ENCODE measurements around the gene PRAMEF2. TPM values are rescaled to one million over a fixed set of nuclear protein-coding genes. Genes with fewer than 3 reads are reported as not detected.
"Not testable (repeated sequence)": the region's sequence is repeated elsewhere in the genome, so short reads cannot be mapped to it uniquely, and the experiment has no call there.

Gene PRAMEF2, protein sequence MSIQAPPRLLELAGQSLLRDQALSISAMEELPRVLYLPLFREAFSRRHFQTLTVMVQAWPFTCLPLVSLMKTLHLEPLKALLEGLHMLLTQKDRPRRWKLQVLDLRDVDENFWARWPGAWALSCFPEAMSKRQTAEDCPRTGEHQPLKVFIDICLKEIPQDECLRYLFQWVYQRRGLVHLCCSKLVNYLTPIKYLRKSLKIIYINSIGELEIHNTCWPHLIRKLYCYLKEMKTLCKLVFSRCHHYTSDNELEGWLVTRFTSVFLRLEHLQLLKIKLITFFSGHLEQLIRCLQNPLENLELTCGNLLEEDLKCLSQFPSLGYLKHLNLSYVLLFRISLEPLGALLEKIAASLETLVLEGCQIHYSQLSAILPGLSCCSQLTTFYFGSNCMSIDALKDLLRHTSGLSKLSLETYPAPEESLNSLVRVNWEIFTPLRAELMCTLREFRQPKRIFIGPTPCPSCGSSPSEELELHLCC
- total RNA-seq: not detected

DNA sequence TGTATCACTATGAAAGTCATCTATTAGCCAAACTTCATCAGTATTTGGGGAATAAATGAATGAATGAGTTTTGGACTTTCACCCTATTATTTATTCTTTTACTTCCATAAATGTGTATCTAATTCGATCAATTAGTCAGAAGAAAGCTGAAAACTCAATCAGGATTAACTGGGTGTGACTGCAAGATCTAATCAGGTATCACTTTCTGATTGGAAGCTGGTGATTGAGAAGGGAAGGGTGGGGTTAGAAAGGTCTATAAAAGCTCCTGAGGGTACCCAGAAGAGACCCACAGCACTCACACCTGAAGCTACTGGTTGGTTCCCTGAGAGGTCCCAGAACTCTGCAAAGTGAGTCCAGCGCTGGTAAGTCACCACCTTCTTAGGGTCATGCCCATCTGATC is at the start of gene PRAMEF2:
PRAMEF2 (plus strand) TSS at position 301 of the 400 bp plus-strand sequence. CDS start 1,924 bp downstream, outside the sequence.
- H3K27me3 ChIP-seq; H3K27ac ChIP-seq; H3K36me3 ChIP-seq; H3K9me3 ChIP-seq; DNase-seq; H3K4me3 ChIP-seq (replicated peaks in 1 of 3); intact Hi-C loops (cut with DNase I); H3K4me1 ChIP-seq: not testable (repeated sequence)
- 73 to 86% methylated on average over 1 to 2 of the region's 2 CpGs for WGBS, 2 donors

DNA sequence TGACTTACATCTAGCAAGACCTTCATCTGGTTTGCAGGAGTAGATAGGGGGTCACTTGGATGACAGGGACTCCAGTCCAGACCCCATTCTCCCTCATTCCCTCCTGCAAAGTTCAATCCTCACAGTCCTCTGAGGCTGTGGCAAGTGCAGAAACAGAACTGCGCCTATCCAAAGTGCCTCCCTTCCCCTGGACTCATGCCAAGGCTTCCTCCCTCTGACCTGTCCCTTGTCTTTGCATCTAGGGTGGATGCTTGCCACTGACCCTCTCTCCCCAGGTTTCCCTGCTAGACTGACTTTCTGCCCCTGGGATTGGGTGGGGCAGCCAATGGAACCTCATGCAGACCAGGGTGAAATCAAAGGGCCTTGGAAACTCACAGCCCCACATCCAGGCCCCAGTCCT is 47.0 kb upstream of the PRAMEF2 start:
- TF ChIP-seq, protein P1, sequence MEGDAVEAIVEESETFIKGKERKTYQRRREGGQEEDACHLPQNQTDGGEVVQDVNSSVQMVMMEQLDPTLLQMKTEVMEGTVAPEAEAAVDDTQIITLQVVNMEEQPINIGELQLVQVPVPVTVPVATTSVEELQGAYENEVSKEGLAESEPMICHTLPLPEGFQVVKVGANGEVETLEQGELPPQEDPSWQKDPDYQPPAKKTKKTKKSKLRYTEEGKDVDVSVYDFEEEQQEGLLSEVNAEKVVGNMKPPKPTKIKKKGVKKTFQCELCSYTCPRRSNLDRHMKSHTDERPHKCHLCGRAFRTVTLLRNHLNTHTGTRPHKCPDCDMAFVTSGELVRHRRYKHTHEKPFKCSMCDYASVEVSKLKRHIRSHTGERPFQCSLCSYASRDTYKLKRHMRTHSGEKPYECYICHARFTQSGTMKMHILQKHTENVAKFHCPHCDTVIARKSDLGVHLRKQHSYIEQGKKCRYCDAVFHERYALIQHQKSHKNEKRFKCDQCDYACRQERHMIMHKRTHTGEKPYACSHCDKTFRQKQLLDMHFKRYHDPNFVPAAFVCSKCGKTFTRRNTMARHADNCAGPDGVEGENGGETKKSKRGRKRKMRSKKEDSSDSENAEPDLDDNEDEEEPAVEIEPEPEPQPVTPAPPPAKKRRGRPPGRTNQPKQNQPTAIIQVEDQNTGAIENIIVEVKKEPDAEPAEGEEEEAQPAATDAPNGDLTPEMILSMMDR (IDR thresholded peaks at IDR 0.05): no peak
- no peak for TF ChIP-seq POLR2A (IDR thresholded peaks at IDR 0.05)
- intact Hi-C loops (cut with DNase I): no loop called here

DNA sequence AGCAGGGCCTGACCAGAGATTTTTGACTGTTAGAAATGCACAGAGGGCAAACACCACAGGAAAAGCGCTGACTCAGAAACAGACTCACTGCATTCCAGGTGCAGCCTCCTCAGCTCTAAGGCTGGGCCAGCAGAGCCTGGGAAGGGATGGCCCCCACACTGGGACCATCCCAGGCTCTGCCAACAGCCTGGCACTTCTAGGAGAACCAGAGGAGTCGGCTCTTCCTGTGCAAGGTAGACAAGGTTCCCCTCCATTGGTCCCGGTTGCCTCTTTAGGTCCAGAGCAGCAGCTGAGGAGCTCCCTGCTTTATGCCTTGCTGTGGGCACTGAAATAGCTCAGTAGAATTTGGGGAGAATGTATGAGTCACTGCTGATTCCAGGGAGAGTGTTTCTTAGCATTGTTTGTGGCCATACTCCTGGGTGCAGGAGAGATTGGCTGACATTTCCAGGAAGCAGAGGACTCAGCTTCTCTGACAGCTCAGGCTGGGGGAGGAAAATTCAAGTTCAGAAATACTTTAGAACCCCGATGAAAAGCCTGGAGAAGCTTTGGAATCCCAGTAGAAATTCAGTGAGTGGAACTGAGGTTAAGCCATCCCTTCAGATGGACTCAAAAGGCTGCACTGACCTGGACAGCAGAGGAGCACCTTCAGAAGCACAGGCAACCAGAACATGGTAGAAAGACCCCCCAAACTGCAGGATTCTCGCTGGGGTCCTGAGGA is 46.0 kb upstream of the PRAMEF2 start:
- TF ChIP-seq POLR2A (IDR thresholded peaks at IDR 0.05): no peak
- TF ChIP-seq, protein P1 (IDR thresholded peaks at IDR 0.05): no peak
- 29 to 52% methylated on average over 4 to 5 of the region's 5 CpGs for WGBS, 2 donors

More for the DNA sequence above, 47.0 kb upstream of the PRAMEF2 start:
- WGBS, 2 donors: 100% methylated on average over 1 of the region's 1 CpG; no CpG with 5 or more reads in 1 of the 2 donors
- Histone ChIP-seq H3K4me1 (peaks cover 13 to 43% of the 10 kb centered on the region in 2 donors), H3K4me3 (replicated peaks in 1 of 3) (no peak overlapping the region), H3K36me3 (no peaks in the 10 kb centered on the region), H3K27me3 (no peaks in the 10 kb centered on the region), H3K27ac (peak overlapping the region in 1 of 3 donors; percentile 52), H3K9me3 (no peaks in the 10 kb centered on the region)
- no peak for DNase-seq

DNA sequence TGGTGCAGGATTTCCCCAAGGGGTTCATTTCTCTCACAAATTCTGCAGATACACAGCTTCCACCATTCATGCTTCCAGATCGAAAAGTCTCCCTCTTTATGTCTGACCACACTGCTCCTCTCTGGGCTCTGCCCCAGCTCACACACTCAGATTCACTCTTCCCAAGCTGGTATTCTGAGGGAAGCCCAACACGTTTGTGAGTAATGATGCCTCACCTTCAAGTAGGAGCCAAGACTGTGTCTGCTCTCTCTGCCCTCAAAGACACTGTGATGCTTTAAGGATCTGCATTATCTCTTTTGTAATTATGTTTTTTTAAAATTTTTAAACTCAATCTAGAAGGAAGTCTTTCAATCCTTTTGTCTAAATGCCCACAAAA is 45.5 kb upstream of the PRAMEF2 start:
- Histone ChIP-seq H3K4me3 (replicated peaks in 1 of 3) (no peak overlapping the region), H3K4me1 (peaks cover 13 to 43% of the 10 kb centered on the region in 2 donors), H3K36me3 (no peaks in the 10 kb centered on the region), H3K27me3 (no peaks in the 10 kb centered on the region), H3K9me3 (no peaks in the 10 kb centered on the region), H3K27ac (peak overlapping the region in 1 of 3 donors; percentile 52)
- DNase-seq: no peak
- intact Hi-C loops (cut with DNase I): no loop called here
- TF ChIP-seq, protein P1 (IDR thresholded peaks at IDR 0.05): no peak
- no peak for TF ChIP-seq POLR2A (IDR thresholded peaks at IDR 0.05)
- WGBS, 2 donors: 58 to 70% methylated on average over 2 of the region's 2 CpGs

More for the DNA sequence above, 46.0 kb upstream of the PRAMEF2 start:
- Histone ChIP-seq H3K4me3 (replicated peaks in 1 of 3) (no peak overlapping the region), H3K36me3 (no peaks in the 10 kb centered on the region), H3K27me3 (no peaks in the 10 kb centered on the region), H3K4me1 (peaks cover 13 to 43% of the 10 kb centered on the region in 2 donors), H3K9me3 (no peaks in the 10 kb centered on the region), H3K27ac (peak overlapping the region; percentile 24 to 52 (median 38))
- intact Hi-C loops (cut with DNase I): no loop called here
- peak; percentile 45 to 54 for DNase-seq

DNA sequence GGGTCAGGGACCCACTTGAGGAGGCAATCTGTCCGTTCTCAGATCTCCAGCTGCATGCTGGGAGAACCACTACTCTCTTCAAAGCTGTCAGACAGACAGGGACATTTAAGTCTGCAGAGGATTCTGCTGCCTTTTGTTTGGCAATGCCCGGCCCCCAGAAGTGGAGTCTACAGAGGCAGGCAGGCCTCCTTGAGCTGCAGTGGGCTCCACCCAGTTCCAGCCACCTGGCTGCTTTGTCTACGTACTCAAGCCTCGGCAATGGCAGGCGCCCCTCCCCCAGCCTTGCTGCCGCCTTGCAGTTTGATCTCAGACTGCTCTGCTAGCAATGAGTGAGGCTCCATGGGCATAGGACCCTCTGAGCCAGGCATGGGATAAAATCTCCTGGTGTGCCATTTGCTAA is 37.8 kb upstream of the PRAMEF2 start:
- H3K9me3 ChIP-seq; DNase-seq; H3K27me3 ChIP-seq; H3K4me1 ChIP-seq; intact Hi-C loops (cut with DNase I); H3K27ac ChIP-seq; H3K4me3 ChIP-seq (replicated peaks in 1 of 3); H3K36me3 ChIP-seq: not testable (repeated sequence)
- 65 to 83% methylated on average over 2 to 6 of the region's 6 CpGs for WGBS, 2 donors

DNA sequence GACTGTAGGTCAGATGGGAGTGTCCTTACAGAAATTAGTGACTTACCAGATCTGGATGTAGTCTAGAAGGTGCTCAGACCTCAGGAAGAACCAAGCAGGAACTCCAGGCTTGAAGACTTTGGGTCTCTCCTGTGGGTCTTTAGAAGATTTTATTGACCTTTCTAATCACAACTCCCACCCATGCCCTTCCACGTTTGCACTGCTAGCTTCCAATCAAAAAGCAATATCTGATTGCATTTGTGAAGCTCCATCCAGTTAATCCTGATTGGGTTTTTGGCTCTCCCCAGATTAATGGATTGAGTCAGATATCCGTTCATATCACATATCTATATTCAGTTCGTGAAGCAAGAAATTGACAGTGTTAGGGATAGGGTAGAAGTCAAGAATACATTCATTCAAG is 25.6 kb upstream of the PRAMEF2 start, which contains the start of gene PRAMEF11:
PRAMEF11 (minus strand) TSS at position 101 of the 400 bp plus-strand sequence. CDS start 2,621 bp downstream, outside the sequence.
- H3K36me3 ChIP-seq; H3K27me3 ChIP-seq; DNase-seq; H3K4me3 ChIP-seq (replicated peaks in 1 of 3); H3K9me3 ChIP-seq; H3K27ac ChIP-seq; intact Hi-C loops (cut with DNase I); H3K4me1 ChIP-seq: not testable (repeated sequence)
- 72 to 73% methylated on average over 3 of the region's 3 CpGs for WGBS, 2 donors

DNA sequence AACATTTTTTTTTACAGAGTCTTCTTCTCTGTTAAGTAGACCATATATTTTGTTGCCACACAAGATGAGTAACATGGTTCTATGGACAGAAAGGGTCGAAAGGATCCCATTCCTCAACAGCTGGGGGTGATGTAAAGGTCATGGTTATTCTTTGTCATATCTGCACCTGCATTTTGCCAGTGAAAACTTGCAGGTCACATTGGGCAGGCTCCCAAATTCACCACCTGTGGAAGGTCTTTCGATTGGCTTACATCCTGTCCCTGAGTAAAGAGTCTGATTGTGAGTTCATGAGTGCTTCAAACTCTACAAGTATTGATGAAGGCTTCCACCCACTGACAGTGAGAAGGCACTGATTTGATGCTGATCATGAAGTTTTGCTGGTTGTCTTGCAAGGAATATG is 23.6 kb upstream of the PRAMEF2 start:
- intact Hi-C loops (cut with DNase I); DNase-seq; H3K27me3 ChIP-seq; H3K9me3 ChIP-seq; H3K4me3 ChIP-seq (replicated peaks in 1 of 3); H3K36me3 ChIP-seq; H3K27ac ChIP-seq; H3K4me1 ChIP-seq: not testable (repeated sequence)
- WGBS, 2 donors: 60 to 66% methylated on average over 2 of the region's 2 CpGs

DNA sequence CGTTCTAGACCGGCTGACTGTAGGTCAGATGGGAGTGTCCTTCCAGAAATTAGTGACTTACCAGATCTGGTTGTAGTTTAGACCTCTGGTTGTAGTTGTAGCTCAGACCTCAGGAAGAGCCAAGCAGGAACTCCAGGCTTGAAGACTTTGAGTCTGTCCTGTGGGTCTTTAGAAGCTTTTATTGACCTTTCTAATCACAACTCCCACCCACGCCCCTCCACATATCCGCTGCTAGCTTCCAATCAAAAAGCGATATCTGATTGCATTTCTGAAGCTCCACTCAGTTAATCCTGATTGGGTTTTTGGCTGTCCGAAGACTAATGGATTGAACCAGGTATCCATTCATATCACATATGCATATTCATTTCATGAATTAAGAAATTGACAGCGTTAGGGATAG is 8.3 kb upstream of the PRAMEF2 start, which contains the start of gene HNRNPCL1:
HNRNPCL1 (minus strand) TSS at position 101 of the 400 bp plus-strand sequence. CDS start 431 bp downstream, outside the sequence.
- H3K9me3 ChIP-seq; H3K36me3 ChIP-seq; DNase-seq; H3K4me3 ChIP-seq (replicated peaks in 1 of 3); H3K27ac ChIP-seq; intact Hi-C loops (cut with DNase I); H3K4me1 ChIP-seq; H3K27me3 ChIP-seq: not testable (repeated sequence)
- WGBS, 2 donors: 91 to 92% methylated on average over 7 of the region's 7 CpGs

All from thyroid gland (tissue), 4 donors.